Neuronal stem cell (in vitro differentiated cells): ENCODE data around the gene TRPC4AP.

Experiments
- DNase-seq: peaks from one replicate; pipeline ENCODE4 v3.0.0-alpha.2; 2013; ENCODE audit warnings: low spot score
- H2AFZ ChIP-seq: one replicate; pipeline ENCODE4 v1.6.1; 2013; ENCODE audit warnings: mild to moderate bottlenecking, low read length, inconsistent platforms
- H2AK5ac ChIP-seq: 2 replicates; pipeline ENCODE4 v1.6.1; 2013; ENCODE audit warnings: low read depth, mild to moderate bottlenecking, inconsistent platforms, low read length, moderate library complexity, mixed read lengths
- H2BK120ac ChIP-seq: 2 replicates; pipeline ENCODE4 v1.6.1; 2013; ENCODE audit warnings: low read depth, mild to moderate bottlenecking, inconsistent platforms, low read length, moderate library complexity, mixed read lengths
- H2BK12ac ChIP-seq: one replicate; pipeline ENCODE4 v1.6.1; 2013; ENCODE audit warnings: low read length, inconsistent platforms
- H2BK15ac ChIP-seq: 2 replicates; pipeline ENCODE4 v1.6.1; 2013; ENCODE audit warnings: mild to moderate bottlenecking, low read length, inconsistent platforms, mixed read lengths
- H2BK5ac ChIP-seq: one replicate; pipeline ENCODE4 v1.6.1; 2013; ENCODE audit warnings: inconsistent platforms, mild to moderate bottlenecking, low read length, moderate library complexity
- H3K14ac ChIP-seq: one replicate; pipeline ENCODE4 v1.6.1; 2013; ENCODE audit warnings: low read length, inconsistent platforms
- H3K18ac ChIP-seq: 2 replicates; pipeline ENCODE4 v1.6.1; 2013; ENCODE audit warnings: low read length, inconsistent platforms
- H3K23ac ChIP-seq: 2 replicates; pipeline ENCODE4 v1.6.1; 2013; ENCODE audit warnings: low read depth, mild to moderate bottlenecking, mixed read lengths, low read length, inconsistent platforms; ENCODE audit not compliant: poor library complexity
- H3K27ac ChIP-seq: replicated peaks from 3 replicates; pipeline ENCODE4 v1.5.1; 2013; ENCODE audit warnings: low read length, inconsistent platforms
- H3K27me3 ChIP-seq, 3 experiments: 2 replicates each; pipeline ENCODE4 v1.6.1; 2013; ENCODE audit warnings: low read length in 3 of 3, mild to moderate bottlenecking in 2 of 3, inconsistent platforms in 1 of 3, low read depth in 1 of 3, mixed read lengths in 1 of 3, moderate library complexity in 1 of 3; ENCODE audit not compliant: control insufficient read depth in 3 of 3, insufficient read depth in 3 of 3
- H3K36me3 ChIP-seq, 2 donors: replicated peaks in 1 of 2; 2 replicates each; pipeline ENCODE4 v1.6.1; 2013; ENCODE audit warnings: low read length in 2 of 2; ENCODE audit not compliant: control insufficient read depth in 2 of 2, insufficient read depth in 2 of 2
- H3K4ac ChIP-seq: 2 replicates; pipeline ENCODE4 v1.6.1; 2013; ENCODE audit warnings: inconsistent platforms, mild to moderate bottlenecking, low read length, moderate library complexity
- H3K4me1 ChIP-seq, 2 donors: 1 replicate in 1 of 2; 2 replicates in 1 of 2; pipeline ENCODE4 v1.6.1; 2013; ENCODE audit warnings: low read length in 2 of 2, low read depth in 1 of 2; ENCODE audit not compliant: control insufficient read depth in 2 of 2, insufficient read depth in 1 of 2
- H3K4me2 ChIP-seq: one replicate; pipeline ENCODE4 v1.6.1; 2013; ENCODE audit warnings: mild to moderate bottlenecking, low read length, inconsistent platforms; ENCODE audit not compliant: insufficient read depth, poor library complexity, severe bottlenecking
- H3K4me3 ChIP-seq, 2 donors: 2 replicates each; pipeline ENCODE4 v1.5.1; 2013; ENCODE audit warnings: low read length in 2 of 2, mild to moderate bottlenecking in 2 of 2, inconsistent platforms in 1 of 2, moderate library complexity in 1 of 2
- H3K79me1 ChIP-seq: one replicate; pipeline ENCODE4 v1.6.1; 2013; ENCODE audit warnings: low read depth, mild to moderate bottlenecking, inconsistent platforms, low read length, moderate library complexity
- H3K9ac ChIP-seq: one replicate; pipeline ENCODE4 v1.6.1; 2013; ENCODE audit warnings: mild to moderate bottlenecking, low read depth, low read length, inconsistent platforms; ENCODE audit not compliant: poor library complexity
- H3K9me3 ChIP-seq, 2 donors: replicated peaks in 1 of 2; 2 replicates each; pipeline versions ENCODE3 to v1.6.1; 2013; ENCODE audit warnings: low read length in 2 of 2, mild to moderate bottlenecking in 2 of 2, inconsistent platforms in 1 of 2, low read depth in 1 of 2, mixed read lengths in 1 of 2, moderate library complexity in 1 of 2; ENCODE audit not compliant: control insufficient read depth in 2 of 2, insufficient read depth in 1 of 2
- H4K8ac ChIP-seq: one replicate; pipeline ENCODE4 v1.6.1; 2013; ENCODE audit warnings: low read depth, mild to moderate bottlenecking, inconsistent platforms, low read length, moderate library complexity
- H4K91ac ChIP-seq: one replicate; pipeline ENCODE4 v1.6.1; 2013; ENCODE audit warnings: low read length, low read depth, mild to moderate bottlenecking, inconsistent platforms; ENCODE audit not compliant: poor library complexity
- whole genome bisulfite sequencing, 2 donors: extraction: QIAGEN DNeasy Blood & Tissue Kit; methylation state at CpG; one replicate each; pipeline ENCODE4 v1.1.7; 2013; ENCODE audit warnings: missing lambda C conversion rate in 2 of 2, mixed read lengths in 1 of 2; ENCODE audit not compliant: insufficient read length in 2 of 2, insufficient replicate concordance in 1 of 2; ENCODE audit errors: extremely low coverage in 2 of 2; 5-methylcytosine and 5-hydroxymethylcytosine counted together

TRPC4AP gene

DNA sequence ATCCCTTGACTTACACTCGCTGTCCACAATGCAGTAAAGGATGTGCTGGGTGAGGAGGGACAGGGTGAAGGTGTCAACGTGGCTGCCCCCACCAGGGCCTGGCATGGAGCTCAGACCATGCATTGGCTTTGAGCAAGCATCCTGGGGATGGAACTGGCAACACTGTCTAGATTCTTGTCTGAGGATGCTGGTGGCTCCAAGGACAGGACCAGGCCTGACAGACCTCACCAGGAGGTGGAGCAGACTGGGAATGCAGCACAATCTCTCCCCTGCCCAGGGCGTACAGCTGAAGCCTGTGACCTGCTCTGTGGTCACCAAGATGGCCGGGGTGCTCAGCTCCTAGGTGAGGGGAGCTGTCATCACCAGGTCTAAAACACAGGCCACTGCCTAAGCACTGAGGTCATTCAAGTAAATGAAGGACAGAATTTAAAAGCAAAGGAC, 86.1 kb downstream of the TRPC4AP start:
- Histone ChIP-seq H3K4me3 (no peak overlapping the region), H2BK120ac (no peak overlapping the region), H3K9me3 (no peaks in the 10 kb centered on the region), H3K27ac (no peak overlapping the region), H3K23ac (no peak overlapping the region), H4K91ac (no peak overlapping the region), H2AFZ (no peak overlapping the region), H2BK12ac (no peak overlapping the region), H3K4ac (no peak overlapping the region), H3K9ac (no peak overlapping the region), H3K79me1 (peaks cover 4% of the 10 kb centered on the region), H3K18ac (no peak overlapping the region), H4K8ac (no peak overlapping the region), H3K14ac (no peak overlapping the region), H3K4me2 (no peak overlapping the region), H2BK5ac (no peak overlapping the region), H2BK15ac (no peak overlapping the region), H2AK5ac (no peak overlapping the region), H3K4me1 (no peaks in the 10 kb centered on the region), H3K36me3 (peaks cover 74 to 97% of the 10 kb centered on the region in 2 donors), H3K27me3 (no peaks in the 10 kb centered on the region)
- DNase-seq: no peak
- no CpG with 5 or more reads among the region's 4 CpGs for WGBS, 2 donors

DNA sequence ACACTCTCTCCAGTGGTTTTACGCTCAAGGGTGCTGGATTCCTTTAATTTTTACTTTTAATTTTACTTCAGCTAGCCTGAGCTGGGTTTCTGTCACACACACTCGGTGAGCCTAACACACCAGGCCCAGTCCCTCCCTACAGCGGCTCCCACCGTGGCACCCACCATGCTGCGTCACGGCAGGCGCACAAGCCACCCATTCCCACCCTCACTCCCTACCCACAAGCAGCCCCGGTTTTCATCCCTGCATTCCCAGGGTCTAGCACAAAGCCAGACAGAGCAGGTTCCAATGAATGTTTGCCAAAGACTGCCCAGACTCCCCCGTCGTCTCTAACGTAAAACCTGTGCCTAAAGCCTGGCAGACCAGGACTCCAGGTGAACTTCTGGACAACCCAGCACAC, 86.6 kb downstream of the TRPC4AP start:
- no peak overlapping the region for H3K23ac ChIP-seq
- no peak overlapping the region for H3K4me2 ChIP-seq
- no peak overlapping the region for H2BK15ac ChIP-seq
- no peak overlapping the region for H3K27ac ChIP-seq
- H3K27me3 ChIP-seq: no peaks in the 10 kb centered on the region
- H2AK5ac ChIP-seq: no peak overlapping the region
- no peak overlapping the region for H2AFZ ChIP-seq
- H4K91ac ChIP-seq: no peak overlapping the region
- H2BK12ac ChIP-seq: no peak overlapping the region
- no CpG with 5 or more reads among the region's 11 CpGs for WGBS, 2 donors
- no peak overlapping the region for H3K9ac ChIP-seq
- no peak overlapping the region for H4K8ac ChIP-seq
- DNase-seq: no peak
- peaks cover 77 to 97% of the 10 kb centered on the region in 2 donors for H3K36me3 ChIP-seq
- no peaks in the 10 kb centered on the region for H3K4me1 ChIP-seq
- no peak overlapping the region for H3K4ac ChIP-seq
- H3K4me3 ChIP-seq: no peak overlapping the region
- H3K14ac ChIP-seq: no peak overlapping the region
- no peaks in the 10 kb centered on the region for H3K9me3 ChIP-seq
- H3K18ac ChIP-seq: no peak overlapping the region
- no peak overlapping the region for H2BK5ac ChIP-seq
- no peak overlapping the region for H2BK120ac ChIP-seq
- peaks cover 4% of the 10 kb centered on the region for H3K79me1 ChIP-seq

DNA sequence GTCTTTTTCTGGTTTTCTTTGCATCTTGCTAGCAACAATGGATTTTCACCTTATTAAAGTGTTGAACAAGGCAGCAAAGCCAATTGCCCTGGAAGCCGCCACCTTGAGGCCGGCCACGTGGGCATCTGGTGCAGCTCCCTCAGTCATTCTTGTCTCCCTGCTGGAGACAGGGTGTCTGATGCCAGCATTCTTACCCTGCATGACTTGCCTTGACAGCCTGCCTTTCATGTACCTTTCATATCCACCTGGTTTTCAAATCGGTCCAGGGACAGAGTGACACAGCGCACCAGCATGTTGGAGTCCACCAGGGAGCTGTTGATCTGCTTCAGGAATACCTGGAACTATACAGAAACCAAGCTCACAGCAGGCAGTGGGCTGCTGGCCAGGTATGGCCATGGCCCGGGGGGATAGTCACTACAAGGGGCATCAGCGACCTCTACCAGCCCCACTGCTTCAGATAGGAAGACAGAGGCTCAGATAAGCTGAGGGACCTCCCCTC, 87.1 kb downstream of the TRPC4AP start:
- H3K4me2 ChIP-seq: no peak overlapping the region
- H2BK12ac ChIP-seq: no peak overlapping the region
- H3K4me3 ChIP-seq: no peak overlapping the region
- H3K9me3 ChIP-seq: no peaks in the 10 kb centered on the region
- no peak overlapping the region for H3K23ac ChIP-seq
- H3K27me3 ChIP-seq: no peaks in the 10 kb centered on the region
- H2BK15ac ChIP-seq: no peak overlapping the region
- no peak overlapping the region for H3K18ac ChIP-seq
- no peak overlapping the region for H3K4ac ChIP-seq
- H3K14ac ChIP-seq: no peak overlapping the region
- no peak overlapping the region for H2BK5ac ChIP-seq
- H3K27ac ChIP-seq: no peak overlapping the region
- H2AFZ ChIP-seq: no peak overlapping the region
- H4K91ac ChIP-seq: no peak overlapping the region
- H3K79me1 ChIP-seq: peaks cover 4% of the 10 kb centered on the region
- H2AK5ac ChIP-seq: no peak overlapping the region
- no CpG with 5 or more reads among the region's 7 CpGs for WGBS, 2 donors
- DNase-seq: no peak
- H2BK120ac ChIP-seq: no peak overlapping the region
- H3K36me3 ChIP-seq: peaks cover 79 to 99% of the 10 kb centered on the region in 2 donors
- no peak overlapping the region for H3K9ac ChIP-seq
- H4K8ac ChIP-seq: no peak overlapping the region
- no peaks in the 10 kb centered on the region for H3K4me1 ChIP-seq

GRCh38 chr20:35004749-35005462, 87.7 kb downstream of the TRPC4AP start:
- Histone ChIP-seq H2BK12ac (no peak overlapping the region), H2AK5ac (no peak overlapping the region), H3K18ac (no peak overlapping the region), H3K27ac (no peak overlapping the region), H3K9ac (no peak overlapping the region), H3K14ac (no peak overlapping the region), H3K4me2 (no peak overlapping the region), H3K36me3 (peaks cover 80 to 100% of the 10 kb centered on the region in 2 donors), H3K23ac (no peak overlapping the region), H2AFZ (no peak overlapping the region), H3K4me3 (no peak overlapping the region), H2BK15ac (no peak overlapping the region), H2BK5ac (no peak overlapping the region), H3K27me3 (no peaks in the 10 kb centered on the region), H4K8ac (no peak overlapping the region), H3K4ac (no peak overlapping the region), H3K4me1 (no peaks in the 10 kb centered on the region), H2BK120ac (no peak overlapping the region), H3K79me1 (peaks cover 4% of the 10 kb centered on the region), H4K91ac (no peak overlapping the region), H3K9me3 (no peaks in the 10 kb centered on the region)
- no CpG with 5 or more reads among the region's 20 CpGs for WGBS, 2 donors
- DNase-seq: no peak
